ENCODE data around the gene NMD3.

- TF ChIP-seq POLR2A (IDR thresholded peaks at IDR 0.05; ENCODE audit: low read depth, low read length) (no peak), POLR2AphosphoS5 (IDR thresholded peaks at IDR 0.05; ENCODE audit: low read depth, low read length) (no peak)
Measured at GRCh38 chr3:161273589-161274218, 52.6 kb downstream of the NMD3 start.
